IMR-90 (cell line): Measurements from ENCODE around the gene TNFRSF18. TPM values are rescaled to one million over a fixed set of nuclear protein-coding genes. Genes with fewer than 3 reads are reported as not detected.
A peak's percentile ranks its signal among the peaks of the same experiment; 100 is the strongest.

Source experiments
- ATAC-seq: fragments of 200-7000 bp; cut with Tn5 transposase; 2 replicates; pipeline ENCODE4 v1.9.1; 2020; ENCODE audit warnings: low read depth, mild to moderate bottlenecking, moderate library complexity
- BruUV-seq: library from RNA; stranded (reverse); fragments of 400-500 nt; replicated peaks from 2 replicates; lab custom pipeline; 2021; lab: Mats Ljungman, UMichigan
- CTCF ChIA-PET: fragments of 300-600 bp; formaldehyde crosslinking; extraction: SDS; loops from one replicate; lab custom pipeline; 2021; ENCODE audit warnings: antibody characterized with exemption; lab: Yijun Ruan, JAX
- POLR2A ChIA-PET: fragments of 300-600 bp; sonication (Branson Sonifier 250); formaldehyde crosslinking; loops from one replicate; lab custom pipeline; 2022; ENCODE audit warnings: antibody characterized with exemption; ENCODE audit not compliant: unreplicated experiment; lab: Charles Lee
- DNase-seq: peaks from one replicate; pipeline ENCODE4 v3.0.0; 2013
- H2AFZ ChIP-seq: replicated peaks from 2 replicates; pipeline ENCODE3; 2013; ENCODE audit warnings: low read length, mild to moderate bottlenecking; ENCODE audit not compliant: poor library complexity
- H2AK5ac ChIP-seq: 2 replicates; pipeline ENCODE4 v1.6.1; 2013; ENCODE audit warnings: low read depth, low read length, inconsistent platforms
- H2AK9ac ChIP-seq: replicated peaks from 2 replicates; pipeline ENCODE3; 2013; ENCODE audit warnings: mild to moderate bottlenecking, low read depth, low read length, moderate library complexity; ENCODE audit not compliant: poor library complexity
- H2BK120ac ChIP-seq: 2 replicates; pipeline ENCODE4 v1.6.1; 2013; ENCODE audit warnings: low read depth, low read length, inconsistent platforms
- H2BK15ac ChIP-seq: 3 replicates; pipeline ENCODE4 v1.6.1; 2013; ENCODE audit warnings: low read depth, low read length, inconsistent platforms
- H2BK20ac ChIP-seq: 2 replicates; pipeline ENCODE4 v1.6.1; 2013; ENCODE audit warnings: low read depth, mild to moderate bottlenecking, inconsistent platforms, low read length, moderate library complexity
- H2BK5ac ChIP-seq: 2 replicates; pipeline ENCODE4 v1.6.1; 2013; ENCODE audit warnings: mild to moderate bottlenecking, low read depth, low read length, inconsistent platforms; ENCODE audit not compliant: poor library complexity, severe bottlenecking
- H3K14ac ChIP-seq: replicated peaks from 2 replicates; pipeline ENCODE4 v1.6.1; 2013; ENCODE audit warnings: low read depth, low read length, inconsistent platforms
- H3K18ac ChIP-seq: 2 replicates; pipeline ENCODE4 v1.6.1; 2013; ENCODE audit warnings: low read depth, low read length, control low read depth
- H3K23ac ChIP-seq: 2 replicates; pipeline ENCODE4 v1.6.1; 2013; ENCODE audit warnings: low read depth, low read length, inconsistent platforms
- H3K27ac ChIP-seq: 2 replicates; pipeline ENCODE4 v1.5.1; 2013; ENCODE audit warnings: mild to moderate bottlenecking, control low read depth, low read length; ENCODE audit not compliant: insufficient read depth
- H3K27me3 ChIP-seq: 2 replicates; pipeline ENCODE4 v1.6.1; 2013; ENCODE audit warnings: low read length; ENCODE audit not compliant: control insufficient read depth, insufficient read depth
- H3K36me3 ChIP-seq: 2 replicates; pipeline ENCODE4 v1.6.1; 2013; ENCODE audit warnings: low read length, mixed read lengths; ENCODE audit not compliant: control insufficient read depth, insufficient read depth
- H3K4ac ChIP-seq: 2 replicates; pipeline ENCODE4 v1.6.1; 2013; ENCODE audit warnings: low read depth, low read length, inconsistent platforms
- H3K4me1 ChIP-seq: 2 replicates; pipeline ENCODE4 v1.6.1; 2013; ENCODE audit warnings: low read length, mixed read lengths; ENCODE audit not compliant: control insufficient read depth, insufficient read depth
- H3K4me2 ChIP-seq: 2 replicates; pipeline ENCODE4 v1.6.1; 2013; ENCODE audit warnings: low read depth, mild to moderate bottlenecking, control low read depth, low read length, moderate library complexity
- H3K4me3 ChIP-seq: 2 replicates; pipeline ENCODE4 v1.5.1; 2013; ENCODE audit warnings: low read depth, mild to moderate bottlenecking, control low read depth, low read length, moderate library complexity; ENCODE audit not compliant: insufficient read depth
- H3K56ac ChIP-seq: 2 replicates; pipeline ENCODE4 v1.6.1; 2013; ENCODE audit warnings: low read length, inconsistent platforms; ENCODE audit not compliant: insufficient read depth; ENCODE audit errors: extremely low read depth
- H3K79me1 ChIP-seq, 2 experiments: 2 replicates each; pipeline ENCODE4 v1.6.1; 2013; ENCODE audit warnings: low read length in 2 of 2, inconsistent platforms in 1 of 2, low read depth in 1 of 2
- H3K9ac ChIP-seq: 2 replicates; pipeline ENCODE4 v1.6.1; 2013; ENCODE audit warnings: low read depth, low read length, control low read depth
- H3K9me1 ChIP-seq: 2 replicates; pipeline ENCODE4 v1.6.1; 2013; ENCODE audit warnings: low read length, inconsistent platforms; ENCODE audit not compliant: insufficient read depth
- H3K9me3 ChIP-seq: 2 replicates; pipeline ENCODE4 v1.6.1; 2013; ENCODE audit warnings: low read length; ENCODE audit not compliant: control insufficient read depth, insufficient read depth
- H4K20me1 ChIP-seq: 2 replicates; pipeline ENCODE4 v1.6.1; 2013; ENCODE audit warnings: low read length, inconsistent platforms; ENCODE audit not compliant: insufficient read depth
- H4K5ac ChIP-seq: 2 replicates; pipeline ENCODE4 v1.6.1; 2013; ENCODE audit warnings: mild to moderate bottlenecking, low read depth, low read length, control low read depth
- H4K8ac ChIP-seq, 2 experiments: 2 replicates each; pipeline ENCODE4 v1.6.1; 2013; ENCODE audit warnings: low read depth in 2 of 2, low read length in 2 of 2, control low read depth in 1 of 2, inconsistent platforms in 1 of 2
- H4K91ac ChIP-seq: 2 replicates; pipeline ENCODE4 v1.6.1; 2013; ENCODE audit warnings: low read depth, low read length, inconsistent platforms; ENCODE audit not compliant: insufficient read depth
- POLR2A ChIP-seq: IDR thresholded peaks from 2 replicates; pipeline ENCODE4 v1.6.1; 2012; ENCODE audit warnings: mild to moderate bottlenecking, low read depth, low read length
- WGBS, 2 experiments: methylation state at CpG; one replicate each; pipeline versions ENCODE4 v1.1.5 to v1.1.7; 2013; ENCODE audit warnings: missing lambda C conversion rate in 2 of 2; ENCODE audit not compliant: insufficient read length in 1 of 2; ENCODE audit errors: extremely low coverage in 2 of 2; 5-methylcytosine and 5-hydroxymethylcytosine counted together
- dilution Hi-C: fragments of 300-500 bp; cut with HindIII; formaldehyde crosslinking; loops from one replicate; pipeline ENCODE4 v1.14.3; 2018; ENCODE audit warnings: low sequenced_read_pairs; ENCODE audit not compliant: unreplicated experiment
- in situ Hi-C: fragments of 300-500 bp; cut with MboI; formaldehyde crosslinking; loops from 3 replicates; pipeline ENCODE4 v1.14.3; 2019; ENCODE audit warnings: low sequenced_read_pairs, inconsistent platforms, mixed read lengths
- intact Hi-C: fragments of 100-400 bp; cut with micrococcal nuclease; formaldehyde crosslinking; loops from 2 replicates; pipeline ENCODE4 v1.10.0; 2022
- polyA plus RNA-seq, 3 experiments: library from polyadenylated mRNA; depleted of rRNA; stranded (reverse); fragments of >200 nt; gene quantifications; 2 replicates each; pipeline ENCODE4 v1.2.3, GENCODE V29; 2012; ENCODE audit warnings: low replicate concordance in 1 of 3
- total RNA-seq: library from RNA; depleted of rRNA; stranded (reverse); fragments of >200 nt; gene quantifications from 2 replicates; pipeline ENCODE4 v1.2.3, GENCODE V29; 2012
- TF ChIP-seq, protein P1 (sequence below): fragments of 150-350 bp; IDR thresholded peaks from 2 replicates; pipeline ENCODE4 v1.6.1; 2017; ENCODE audit warnings: mild to moderate bottlenecking, antibody characterized with exemption, low read length, low read depth
- TF ChIP-seq, protein P2 (sequence below): conservative IDR thresholded peaks from 2 replicates; pipeline ENCODE4 v1.5.1; 2012; ENCODE audit warnings: mild to moderate bottlenecking, low read depth, low read length, improper control_type of control experiment

TNFRSF18 gene
- total and polyA plus RNA-seq, 2 of the 4 experiments (the other 2 are of a cell fraction) = 0.18 to 1.0 TPM

DNA sequence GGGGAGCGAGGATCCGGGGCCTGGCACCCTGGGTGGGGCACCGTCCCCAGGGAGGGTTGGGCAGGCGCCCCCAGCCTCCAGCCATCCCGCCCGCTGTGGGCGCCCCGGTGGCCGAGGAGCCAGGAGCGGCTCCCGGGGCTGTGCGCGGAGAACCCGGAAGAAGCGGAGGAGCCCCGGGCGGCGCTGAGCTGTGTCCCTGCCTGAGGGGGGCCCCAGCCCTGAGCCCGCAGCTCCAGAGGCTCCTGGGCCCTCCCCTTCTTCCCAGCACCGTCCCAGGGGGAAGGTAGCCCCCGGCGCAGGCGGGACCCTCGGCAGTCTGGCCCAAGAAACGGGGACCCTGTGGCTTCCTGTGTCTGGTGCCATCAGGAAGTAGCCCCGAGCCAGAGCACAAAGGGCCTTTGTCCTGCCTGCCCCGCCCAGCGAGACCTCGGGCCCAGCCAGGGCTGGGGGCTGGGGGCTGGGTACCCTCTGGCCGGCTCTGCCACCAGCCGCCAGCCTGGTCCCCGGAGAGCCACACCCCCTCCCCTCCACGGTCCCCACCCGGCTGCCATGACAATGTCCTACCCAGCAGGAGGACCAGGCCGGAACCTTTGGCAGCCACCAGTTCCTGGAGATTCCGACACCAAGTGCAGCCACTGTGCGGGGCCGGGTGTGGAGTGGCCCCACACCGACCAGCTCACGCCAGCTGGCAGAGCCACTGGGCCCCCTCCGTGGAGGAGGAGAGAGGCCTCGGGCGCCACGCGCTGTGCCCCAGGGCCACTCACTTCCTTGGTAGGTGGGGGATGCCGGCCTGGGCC is 48.3 kb downstream of the TNFRSF18 start:
- Histone ChIP-seq H3K9ac (peak overlapping the region; percentile 53), H2AK9ac (peak overlapping the region; percentile 98), H2BK20ac (no peak overlapping the region), H3K27ac (peak overlapping the region; percentile 28), H4K91ac (peak overlapping the region; percentile 95), H2BK15ac (peak overlapping the region; percentile 50; the same call in 1 of the 3 replicates), H3K14ac (peak overlapping the region; percentile 98), H4K5ac (peak overlapping the region; percentile 38), H3K9me1 (no peaks in the 10 kb centered on the region; the same call in 1 of the 2 replicates), H3K23ac (peak overlapping the region; percentile 97; the same call in 1 of the 2 replicates), H3K79me1 (no peaks in the 10 kb centered on the region), H2AFZ (peak overlapping the region; percentile 96), H2BK120ac (peak overlapping the region; percentile 54), H3K27me3 (no peaks in the 10 kb centered on the region; the same call in 1 of the 2 replicates), H3K18ac (peak overlapping the region; percentile 16; the same call in 1 of the 2 replicates), H4K20me1 (no peaks in the 10 kb centered on the region), H2AK5ac (peak overlapping the region; percentile 85), H4K8ac (peak overlapping the region; percentile 90 to 100), H2BK5ac (no peak overlapping the region), H3K4me3 (peak overlapping the region; percentile 16), H3K4me1 (peaks cover 11% of the 10 kb centered on the region), H3K4ac (peak overlapping the region; percentile 99), H3K9me3 (no peaks in the 10 kb centered on the region), H3K56ac (no peak overlapping the region), H3K4me2 (peak overlapping the region; percentile 56), H3K36me3 (no peaks in the 10 kb centered on the region)
- CTCF ChIA-PET = no interaction called here
- BruUV-seq = no TSS peak
- ATAC-seq (peak; percentile 64), DNase-seq (no peak)
- POLR2A ChIA-PET = no interaction called here
- in situ Hi-C loops (no loop called here), dilution Hi-C loops (no loop called here), intact Hi-C loops (no loop called here)
- 50% methylated on average over 4 of the region's 46 CpGs; no CpG with 5 or more reads in 1 of the 2 experiments for WGBS, 2 experiments
- 0 out of 2 replicates have a peak, but pooled peaks have one; percentile 8 for TF ChIP-seq POLR2A
- TF ChIP-seq, protein P1, sequence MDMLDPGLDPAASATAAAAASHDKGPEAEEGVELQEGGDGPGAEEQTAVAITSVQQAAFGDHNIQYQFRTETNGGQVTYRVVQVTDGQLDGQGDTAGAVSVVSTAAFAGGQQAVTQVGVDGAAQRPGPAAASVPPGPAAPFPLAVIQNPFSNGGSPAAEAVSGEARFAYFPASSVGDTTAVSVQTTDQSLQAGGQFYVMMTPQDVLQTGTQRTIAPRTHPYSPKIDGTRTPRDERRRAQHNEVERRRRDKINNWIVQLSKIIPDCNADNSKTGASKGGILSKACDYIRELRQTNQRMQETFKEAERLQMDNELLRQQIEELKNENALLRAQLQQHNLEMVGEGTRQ = no peak
- TF ChIP-seq, protein P2, sequence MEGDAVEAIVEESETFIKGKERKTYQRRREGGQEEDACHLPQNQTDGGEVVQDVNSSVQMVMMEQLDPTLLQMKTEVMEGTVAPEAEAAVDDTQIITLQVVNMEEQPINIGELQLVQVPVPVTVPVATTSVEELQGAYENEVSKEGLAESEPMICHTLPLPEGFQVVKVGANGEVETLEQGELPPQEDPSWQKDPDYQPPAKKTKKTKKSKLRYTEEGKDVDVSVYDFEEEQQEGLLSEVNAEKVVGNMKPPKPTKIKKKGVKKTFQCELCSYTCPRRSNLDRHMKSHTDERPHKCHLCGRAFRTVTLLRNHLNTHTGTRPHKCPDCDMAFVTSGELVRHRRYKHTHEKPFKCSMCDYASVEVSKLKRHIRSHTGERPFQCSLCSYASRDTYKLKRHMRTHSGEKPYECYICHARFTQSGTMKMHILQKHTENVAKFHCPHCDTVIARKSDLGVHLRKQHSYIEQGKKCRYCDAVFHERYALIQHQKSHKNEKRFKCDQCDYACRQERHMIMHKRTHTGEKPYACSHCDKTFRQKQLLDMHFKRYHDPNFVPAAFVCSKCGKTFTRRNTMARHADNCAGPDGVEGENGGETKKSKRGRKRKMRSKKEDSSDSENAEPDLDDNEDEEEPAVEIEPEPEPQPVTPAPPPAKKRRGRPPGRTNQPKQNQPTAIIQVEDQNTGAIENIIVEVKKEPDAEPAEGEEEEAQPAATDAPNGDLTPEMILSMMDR = no peak
